GM19452 (cell line): Measurements from ENCODE around the gene APBB2.
"Not testable (repeated sequence)": the region's sequence is repeated elsewhere in the genome, so short reads cannot be mapped to it uniquely, and the experiment has no call there.

ENCODE experiments used
- ATAC-seq: cut with Tn5 transposase; IDR thresholded peaks from one replicate; pipeline ENCODE4 v1.9.1; 2021; ENCODE audit not compliant: unreplicated experiment

APBB2 gene

GRCh38 chr4:41029098-41029497 is 185.2 kb downstream of the APBB2 start:
- ATAC-seq, result no peak

- no peak for ATAC-seq
These were observed 185.8 kb downstream of the APBB2 start for GRCh38 chr4:41028392-41029076.

- ATAC-seq, result no peak
These were observed 187.4 kb downstream of the APBB2 start for GRCh38 chr4:41026971-41027370.

GRCh38 chr4:41025824-41026223 is 188.5 kb downstream of the APBB2 start:
- ATAC-seq, result no peak

- ATAC-seq, result no peak
These were observed 189.5 kb downstream of the APBB2 start for GRCh38 chr4:41024556-41025491.

- no peak for ATAC-seq
These were observed 192.2 kb downstream of the APBB2 start for GRCh38 chr4:41022116-41022515.

- no peak for ATAC-seq
These were observed 199.2 kb downstream of the APBB2 start for GRCh38 chr4:41015016-41015675.

- ATAC-seq, result no peak
These were observed 200.2 kb downstream of the APBB2 start for GRCh38 chr4:41014158-41014557.

GRCh38 chr4:41013746-41014145 is 200.6 kb downstream of the APBB2 start:
- ATAC-seq, result no peak

GRCh38 chr4:41012911-41013310 is 201.4 kb downstream of the APBB2 start:
- ATAC-seq, result no peak

- ATAC-seq, result no peak
These were observed 202.0 kb downstream of the APBB2 start for GRCh38 chr4:41012293-41012692.

- ATAC-seq, result no peak
These were observed 204.9 kb downstream of the APBB2 start for GRCh38 chr4:41009411-41009810.

GRCh38 chr4:41006141-41006540 is 208.2 kb downstream of the APBB2 start:
- ATAC-seq, result no peak

GRCh38 chr4:41002309-41002708 is 212.0 kb downstream of the APBB2 start:
- ATAC-seq, result no peak

GRCh38 chr4:41000356-41000755 is 214.0 kb downstream of the APBB2 start:
- no peak for ATAC-seq

- no peak for ATAC-seq
These were observed 215.5 kb downstream of the APBB2 start for GRCh38 chr4:40998675-40999358.

GRCh38 chr4:40995850-40996249 is 218.5 kb downstream of the APBB2 start:
- ATAC-seq, result no peak

- ATAC-seq, result not testable (repeated sequence)
These were observed 220.0 kb downstream of the APBB2 start for GRCh38 chr4:40994321-40994720.

- peak; percentile 9 for ATAC-seq
These were observed 221.0 kb downstream of the APBB2 start for GRCh38 chr4:40993296-40993693.

- ATAC-seq, result peak; percentile 79
These were observed 221.7 kb downstream of the APBB2 start for GRCh38 chr4:40992472-40993295.
